GM18511 (cell line): ENCODE data around the gene RAD9A.

Source experiments
- ATAC-seq: cut with Tn5 transposase; IDR thresholded peaks from one replicate; pipeline ENCODE4 v1.9.1; 2021; ENCODE audit warnings: mild to moderate bottlenecking, moderate library complexity; ENCODE audit not compliant: unreplicated experiment

The RAD9A gene

DNA sequence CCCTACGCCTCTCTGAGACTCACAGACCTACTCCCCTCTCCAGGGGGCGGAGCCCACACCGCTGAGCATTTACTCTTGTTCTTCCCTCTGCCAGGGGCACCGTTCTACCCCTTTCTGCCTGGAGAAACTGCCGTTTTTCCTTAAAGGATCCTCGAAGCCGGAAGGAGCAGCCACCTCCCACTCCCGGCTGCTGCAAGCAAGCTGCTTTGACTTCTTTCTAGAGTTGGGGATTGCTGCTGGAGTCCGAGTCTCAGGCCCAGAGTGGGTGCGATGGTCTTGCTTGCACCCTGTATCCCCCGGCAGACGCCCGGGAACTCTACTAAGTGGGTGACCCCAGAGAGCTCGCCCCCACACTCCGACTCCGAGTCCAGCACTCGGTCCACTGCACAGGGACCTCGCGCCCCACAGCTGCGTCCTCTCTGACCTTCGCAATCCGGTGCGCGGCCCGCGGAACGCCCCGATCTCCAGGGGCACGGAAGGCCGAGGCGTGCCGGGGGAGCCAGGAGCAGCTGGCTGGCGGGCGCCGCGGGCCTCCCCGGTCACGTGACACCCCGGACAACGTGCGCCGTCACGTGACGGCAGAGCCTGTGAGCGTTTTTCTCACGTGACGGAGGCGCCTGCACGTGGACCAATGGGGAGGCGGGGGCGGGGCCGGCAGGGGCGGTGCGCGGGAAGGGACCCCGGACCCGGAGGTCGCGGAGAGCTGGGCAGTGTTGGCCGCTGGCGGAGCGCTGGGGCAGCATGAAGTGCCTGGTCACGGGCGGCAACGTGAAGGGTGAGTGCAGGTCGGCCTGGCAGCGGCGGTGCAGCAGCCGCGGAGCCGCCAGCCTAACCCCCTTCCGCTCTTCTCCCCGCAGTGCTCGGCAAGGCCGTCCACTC lies at the start of gene RAD9A:
TSS of gene RAD9A (plus strand) at position 683 of the 879 bp plus-strand sequence. CDS start at position 742, 59 bp downstream.
- ATAC-seq: peak; percentile 78

DNA sequence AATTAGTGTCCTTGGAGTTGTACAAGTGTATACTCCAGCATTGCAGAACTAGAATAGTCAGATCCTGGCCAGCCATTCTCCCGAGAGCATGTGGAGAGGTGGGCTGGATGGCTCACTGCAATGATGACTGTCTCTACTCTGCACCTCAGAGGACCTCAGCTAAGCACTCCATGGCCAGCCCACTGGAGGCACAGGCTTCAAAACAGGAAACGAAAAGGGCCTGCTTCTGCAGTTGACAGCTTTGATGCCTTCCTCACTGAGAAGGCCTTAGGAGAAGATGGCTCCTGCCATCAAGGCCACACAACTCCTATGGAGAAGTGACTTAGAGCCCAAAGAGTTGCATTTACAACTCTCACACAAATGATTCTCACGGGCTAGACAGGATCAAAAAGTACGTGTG lies 47.5 kb upstream of the RAD9A start:
- no peak for ATAC-seq

- ATAC-seq: no peak
These were observed 46.4 kb upstream of the RAD9A start for GRCh38 chr11:67345247-67345919.

DNA sequence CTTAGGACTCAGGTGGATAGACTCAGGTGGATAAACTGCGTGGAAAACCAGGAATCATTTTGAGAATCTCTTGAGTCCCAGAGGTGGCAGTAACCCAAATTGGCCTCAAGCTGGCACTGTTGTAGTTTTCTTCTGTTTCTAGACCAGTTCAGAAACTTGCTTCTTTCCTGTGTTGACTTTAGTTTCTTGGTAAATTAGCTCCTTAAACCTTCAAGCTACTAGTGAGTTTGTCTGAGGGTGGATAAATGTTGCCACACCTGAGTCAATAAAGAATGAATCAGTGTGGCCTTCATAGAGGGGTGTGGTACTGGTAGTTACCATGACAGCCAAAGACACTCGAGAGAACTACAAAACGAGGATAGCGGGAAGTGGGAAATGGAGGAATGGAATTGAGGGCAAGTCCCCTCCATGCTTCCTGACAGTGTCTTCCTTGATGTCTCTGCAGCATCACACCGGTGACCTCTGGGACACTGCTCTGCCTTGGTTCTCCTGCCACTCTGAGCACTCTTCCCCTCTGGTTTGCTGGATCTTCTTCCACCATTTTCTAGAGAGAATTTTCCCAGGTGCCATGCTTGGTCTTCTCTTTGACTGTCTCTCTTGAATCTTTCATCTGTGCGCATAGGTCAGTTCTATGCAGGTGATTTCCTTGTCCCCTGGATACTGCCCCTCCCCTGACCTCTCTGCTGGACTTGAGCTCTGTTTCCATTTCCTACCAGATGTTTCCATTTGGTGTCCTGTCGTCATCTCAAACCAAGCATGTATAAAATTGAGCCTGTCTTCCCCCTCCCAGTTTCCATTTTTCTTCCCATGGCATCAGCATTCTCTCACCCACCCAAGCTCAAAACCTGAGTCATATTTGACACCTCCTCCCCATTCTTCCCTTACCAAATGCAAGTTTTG lies 45.6 kb upstream of the RAD9A start:
- ATAC-seq: no peak

GRCh38 chr11:67347964-67348749 lies 43.6 kb upstream of the RAD9A start:
- ATAC-seq: no peak

DNA sequence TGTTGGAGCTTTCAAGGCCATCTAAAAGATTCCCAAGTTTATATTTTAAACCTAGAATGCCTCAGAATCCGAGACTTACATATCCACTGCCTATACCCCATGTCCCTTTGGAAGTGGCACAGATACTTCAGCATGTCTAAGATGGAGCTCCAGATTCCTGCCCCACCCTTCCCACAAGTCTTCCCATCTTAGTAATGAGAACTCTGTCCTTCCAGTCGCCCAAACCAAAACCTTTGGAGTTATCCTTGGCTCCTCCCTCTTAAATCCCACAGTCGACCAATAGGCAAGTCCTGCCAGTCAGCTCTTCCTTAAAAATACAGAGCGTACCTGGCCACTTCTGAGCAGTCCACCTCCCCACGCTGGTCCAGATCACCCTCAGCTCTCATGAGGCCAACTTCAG lies 42.8 kb upstream of the RAD9A start:
- no peak for ATAC-seq

- no peak for ATAC-seq
These were observed 42.3 kb upstream of the RAD9A start for GRCh38 chr11:67349457-67349856.

DNA sequence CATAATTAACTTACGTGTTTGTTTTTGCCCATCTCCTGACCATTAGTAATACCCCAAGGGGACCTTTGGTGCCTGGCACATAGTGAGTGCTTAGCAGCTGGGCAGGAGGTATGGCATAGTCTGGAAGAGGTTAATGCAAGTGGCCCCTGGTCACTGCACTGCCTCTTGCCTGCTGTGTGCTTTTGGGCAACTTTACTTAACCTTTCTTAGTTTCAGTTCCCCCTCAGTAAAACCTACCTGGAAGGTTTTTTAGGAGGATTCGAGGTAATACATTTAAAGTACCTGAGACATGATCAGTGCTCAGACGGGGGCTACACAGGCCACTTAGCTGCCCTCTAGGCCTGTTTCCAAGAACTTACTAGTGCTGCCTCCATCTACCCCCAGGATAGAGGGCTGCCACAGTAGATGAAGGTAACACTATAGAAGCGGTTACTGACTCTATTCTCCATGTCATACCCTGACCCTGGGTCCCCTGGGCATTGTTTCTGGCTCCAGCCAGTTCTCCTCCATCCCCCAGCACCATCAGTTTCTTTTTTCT lies 41.8 kb upstream of the RAD9A start:
- ATAC-seq: no peak

DNA sequence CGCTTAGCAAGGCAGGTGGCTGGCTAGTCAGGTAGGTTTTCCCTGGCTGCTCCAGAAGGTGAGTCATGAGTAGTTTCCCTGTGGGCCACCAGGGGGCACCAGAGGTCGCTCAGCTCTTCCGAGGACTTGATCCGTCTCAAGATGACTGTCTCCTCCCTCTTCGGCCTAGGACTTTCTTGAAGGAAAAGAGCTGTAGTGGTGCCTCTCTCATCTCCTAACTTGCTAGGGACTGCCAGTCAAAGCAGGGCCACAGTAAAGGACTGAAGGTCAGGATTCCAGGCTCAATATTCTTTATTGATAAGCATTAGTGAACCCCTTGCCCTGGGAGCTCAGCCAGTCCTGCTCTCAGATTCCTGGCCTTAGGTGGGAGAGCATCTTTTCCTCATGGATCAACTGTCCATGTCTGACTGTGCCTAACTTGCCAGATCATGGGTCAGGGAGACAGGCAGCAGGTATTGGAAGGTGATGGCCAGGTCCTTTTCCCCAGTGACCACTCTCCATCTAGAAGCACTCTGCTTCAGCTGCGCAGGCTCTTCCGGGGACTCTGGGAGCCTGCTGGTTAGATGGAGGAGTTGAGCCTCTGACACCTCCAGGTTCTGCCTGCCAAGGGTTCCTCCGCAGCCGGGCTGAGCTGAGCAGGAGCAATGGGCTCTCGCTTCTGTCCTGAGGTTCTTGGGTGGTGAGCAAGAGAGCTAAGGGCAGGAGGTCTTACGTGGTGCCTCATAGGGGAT lies 40.3 kb upstream of the RAD9A start:
- no peak for ATAC-seq

- ATAC-seq: peak; percentile 13
These were observed 39.1 kb upstream of the RAD9A start for GRCh38 chr11:67352546-67353316.

DNA sequence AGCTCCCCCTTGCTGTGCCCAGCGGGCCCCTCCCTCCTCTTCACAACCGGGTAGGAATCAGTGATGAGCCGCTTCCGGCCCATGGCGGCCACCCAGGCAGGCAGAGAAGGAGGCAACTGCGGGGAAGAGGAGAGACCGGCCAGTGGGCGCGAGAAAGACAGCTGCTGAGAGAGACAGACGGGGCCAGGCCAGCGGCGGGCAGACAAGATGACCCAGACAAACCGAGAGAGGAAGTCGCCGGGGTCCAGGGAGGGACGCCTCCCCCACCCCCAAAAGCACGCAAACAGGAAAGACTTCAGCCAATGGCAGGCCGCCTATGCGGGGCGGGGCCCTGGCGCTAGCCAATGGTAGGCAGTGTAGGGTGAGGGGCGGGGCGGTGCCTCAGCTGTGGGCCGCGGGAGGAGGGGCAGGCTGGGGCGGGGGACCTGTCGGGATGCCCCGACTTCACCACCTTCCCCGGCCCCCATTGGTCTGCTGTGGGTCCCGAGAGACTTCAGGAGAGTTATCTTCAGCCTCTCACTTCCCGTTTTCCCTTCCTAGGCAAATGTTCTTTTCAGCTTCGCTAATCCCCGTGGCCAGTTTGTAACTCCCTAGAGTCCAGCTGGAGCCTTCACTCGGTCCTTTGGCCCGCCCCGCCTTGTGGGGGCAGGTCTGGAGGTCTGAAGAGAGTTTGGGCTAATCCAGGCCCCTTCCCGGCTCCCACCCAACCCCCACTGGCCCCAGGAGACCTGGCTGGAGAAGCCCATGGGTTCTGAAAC lies 38.3 kb upstream of the RAD9A start, which contains the start of gene POLD4:
TSS of gene POLD4 (minus strand) at position 230 of the 758 bp plus-strand sequence. CDS start at position 83, 147 bp downstream.
- peak; percentile 79 for ATAC-seq

- ATAC-seq: no peak
These were observed 37.4 kb upstream of the RAD9A start for GRCh38 chr11:67354075-67355022.

- ATAC-seq: no peak
These were observed 36.6 kb upstream of the RAD9A start for GRCh38 chr11:67355023-67355793.

GRCh38 chr11:67355794-67356386 lies 35.9 kb upstream of the RAD9A start:
- ATAC-seq: no peak

GRCh38 chr11:67356387-67356863 lies 35.4 kb upstream of the RAD9A start:
- ATAC-seq: no peak
